ENCODE measurements around the gene OPCML.

DNA sequence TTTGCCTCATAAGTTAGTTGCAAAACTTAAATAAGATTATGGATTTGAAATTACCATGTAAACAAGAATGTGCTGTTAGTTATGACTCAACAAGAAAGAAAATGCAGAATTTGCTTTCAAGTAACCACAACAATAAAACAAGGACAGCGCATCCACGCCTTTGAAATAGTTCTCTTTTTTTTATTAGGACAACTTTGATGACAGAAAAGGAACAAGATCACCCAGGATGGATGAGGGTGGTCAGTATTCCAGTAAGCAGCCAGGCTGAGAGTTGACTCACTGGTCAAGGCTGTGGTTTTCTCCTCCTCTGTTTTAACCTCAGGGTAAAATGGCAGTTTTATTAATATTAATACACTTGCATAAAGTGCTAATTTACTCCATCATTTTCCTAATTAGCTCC lies 544.4 kb downstream of the OPCML start:
- no peak for TF ChIP-seq POLR2A (IDR thresholded peaks at IDR 0.05; ENCODE audit: insufficient read depth in 1 of 2, low read depth in 2 of 2, low read length in 2 of 2)
- TF ChIP-seq, protein P1, sequence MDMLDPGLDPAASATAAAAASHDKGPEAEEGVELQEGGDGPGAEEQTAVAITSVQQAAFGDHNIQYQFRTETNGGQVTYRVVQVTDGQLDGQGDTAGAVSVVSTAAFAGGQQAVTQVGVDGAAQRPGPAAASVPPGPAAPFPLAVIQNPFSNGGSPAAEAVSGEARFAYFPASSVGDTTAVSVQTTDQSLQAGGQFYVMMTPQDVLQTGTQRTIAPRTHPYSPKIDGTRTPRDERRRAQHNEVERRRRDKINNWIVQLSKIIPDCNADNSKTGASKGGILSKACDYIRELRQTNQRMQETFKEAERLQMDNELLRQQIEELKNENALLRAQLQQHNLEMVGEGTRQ (IDR thresholded peaks at IDR 0.05; ENCODE audit: low read depth, low read length), result no peak
- TF ChIP-seq, protein P1 (CRISPR knock-in tag; IDR thresholded peaks at IDR 0.05; ENCODE audit: borderline replicate concordance), result no peak
- TF ChIP-seq CAMTA2 (CRISPR knock-in tag; IDR thresholded peaks at IDR 0.05; ENCODE audit: borderline replicate concordance), result no peak
- TF ChIP-seq, protein P2, sequence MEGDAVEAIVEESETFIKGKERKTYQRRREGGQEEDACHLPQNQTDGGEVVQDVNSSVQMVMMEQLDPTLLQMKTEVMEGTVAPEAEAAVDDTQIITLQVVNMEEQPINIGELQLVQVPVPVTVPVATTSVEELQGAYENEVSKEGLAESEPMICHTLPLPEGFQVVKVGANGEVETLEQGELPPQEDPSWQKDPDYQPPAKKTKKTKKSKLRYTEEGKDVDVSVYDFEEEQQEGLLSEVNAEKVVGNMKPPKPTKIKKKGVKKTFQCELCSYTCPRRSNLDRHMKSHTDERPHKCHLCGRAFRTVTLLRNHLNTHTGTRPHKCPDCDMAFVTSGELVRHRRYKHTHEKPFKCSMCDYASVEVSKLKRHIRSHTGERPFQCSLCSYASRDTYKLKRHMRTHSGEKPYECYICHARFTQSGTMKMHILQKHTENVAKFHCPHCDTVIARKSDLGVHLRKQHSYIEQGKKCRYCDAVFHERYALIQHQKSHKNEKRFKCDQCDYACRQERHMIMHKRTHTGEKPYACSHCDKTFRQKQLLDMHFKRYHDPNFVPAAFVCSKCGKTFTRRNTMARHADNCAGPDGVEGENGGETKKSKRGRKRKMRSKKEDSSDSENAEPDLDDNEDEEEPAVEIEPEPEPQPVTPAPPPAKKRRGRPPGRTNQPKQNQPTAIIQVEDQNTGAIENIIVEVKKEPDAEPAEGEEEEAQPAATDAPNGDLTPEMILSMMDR (CRISPR knock-in tag; IDR thresholded peaks at IDR 0.05), result no peak
- TF ChIP-seq MIER2 (CRISPR knock-in tag; IDR thresholded peaks at IDR 0.05), result no peak
- TF ChIP-seq GABPB1 (CRISPR knock-in tag; IDR thresholded peaks at IDR 0.05), result no peak
- TF ChIP-seq NFIC (IDR thresholded peaks at IDR 0.05; ENCODE audit: low read length), result no peak
- TF ChIP-seq EZH2 (conservative IDR thresholded peaks at IDR 0.05; ENCODE audit: low read depth, low read length), result no peak
- TF ChIP-seq SMC3 (IDR thresholded peaks at IDR 0.05; ENCODE audit: low read length), result no peak
- no peak for TF ChIP-seq SMARCE1 (IDR thresholded peaks at IDR 0.05; ENCODE audit: borderline replicate concordance)
- TF ChIP-seq, protein P3, sequence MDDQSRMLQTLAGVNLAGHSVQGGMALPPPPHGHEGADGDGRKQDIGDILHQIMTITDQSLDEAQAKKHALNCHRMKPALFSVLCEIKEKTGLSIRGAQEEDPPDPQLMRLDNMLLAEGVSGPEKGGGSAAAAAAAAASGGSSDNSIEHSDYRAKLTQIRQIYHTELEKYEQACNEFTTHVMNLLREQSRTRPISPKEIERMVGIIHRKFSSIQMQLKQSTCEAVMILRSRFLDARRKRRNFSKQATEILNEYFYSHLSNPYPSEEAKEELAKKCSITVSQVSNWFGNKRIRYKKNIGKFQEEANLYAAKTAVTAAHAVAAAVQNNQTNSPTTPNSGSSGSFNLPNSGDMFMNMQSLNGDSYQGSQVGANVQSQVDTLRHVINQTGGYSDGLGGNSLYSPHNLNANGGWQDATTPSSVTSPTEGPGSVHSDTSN (CRISPR knock-in tag; IDR thresholded peaks at IDR 0.05; ENCODE audit: borderline replicate concordance), result no peak

Data from HepG2 (cell line).